Activated B cell treated with CpG ODN at 0.5 μM for 24 hours (primary cell): ENCODE results near the gene TULP1. TPM values are rescaled to one million over a fixed set of nuclear protein-coding genes. Genes with fewer than 3 reads are reported as not detected.

Experiments
- ATAC-seq: fragments of 200-7000 bp; cut with Tn5 transposase; one replicate; pipeline ENCODE4 v1.10.0; 2021; ENCODE audit warnings: low read depth, mild to moderate bottlenecking, moderate library complexity
- CTCF ChIA-PET: fragments of 350-600 bp; sonication (Branson Sonifier 250); formaldehyde crosslinking; loops from one replicate; lab custom pipeline; 2021; ENCODE audit warnings: antibody characterized with exemption; lab: Charles Lee
- POLR2A ChIA-PET: fragments of 350-600 bp; sonication (Branson Sonifier 250); formaldehyde crosslinking; loops from one replicate; lab custom pipeline; 2021; ENCODE audit warnings: antibody characterized with exemption; lab: Charles Lee
- DNase-seq: peaks from one replicate; pipeline ENCODE4 v3.0.0; 2022
- H3K27ac Mint-ChIP-seq: one replicate; pipeline ENCODE4 v1.8.0; 2020; ENCODE audit warnings: mixed read lengths
- H3K27me3 Mint-ChIP-seq: one replicate; pipeline ENCODE4 v1.8.0; 2021; ENCODE audit warnings: mixed read lengths
- H3K36me3 Mint-ChIP-seq: one replicate; pipeline ENCODE4 v1.8.0; 2021; ENCODE audit warnings: low read depth, mixed read lengths
- H3K4me1 Mint-ChIP-seq: one replicate; pipeline ENCODE4 v1.8.0; 2021; ENCODE audit warnings: mixed read lengths
- H3K4me3 Mint-ChIP-seq: one replicate; pipeline ENCODE4 v1.8.0; 2020; ENCODE audit warnings: mild to moderate bottlenecking, mixed read lengths
- H3K9me3 Mint-ChIP-seq: one replicate; pipeline ENCODE4 v1.8.0; 2020; ENCODE audit warnings: mixed read lengths
- intact Hi-C: fragments of 100-400 bp; cut with micrococcal nuclease; formaldehyde crosslinking; loops from one replicate; pipeline ENCODE4 v1.15.1; 2024
- total RNA-seq: library from RNA; stranded (reverse); gene quantifications from 2 replicates; pipeline ENCODE4 v1.2.3, GENCODE V29; 2022
- TF ChIP-seq, protein P1 (sequence below): fragments of 200-600 bp; IDR thresholded peaks from one replicate; pipeline ENCODE4 v1.8.0; 2022; ENCODE audit warnings: antibody characterized with exemption, mild to moderate bottlenecking

Gene TULP1
- total RNA-seq, 1 donor from 2014 or later, result not detected

DNA sequence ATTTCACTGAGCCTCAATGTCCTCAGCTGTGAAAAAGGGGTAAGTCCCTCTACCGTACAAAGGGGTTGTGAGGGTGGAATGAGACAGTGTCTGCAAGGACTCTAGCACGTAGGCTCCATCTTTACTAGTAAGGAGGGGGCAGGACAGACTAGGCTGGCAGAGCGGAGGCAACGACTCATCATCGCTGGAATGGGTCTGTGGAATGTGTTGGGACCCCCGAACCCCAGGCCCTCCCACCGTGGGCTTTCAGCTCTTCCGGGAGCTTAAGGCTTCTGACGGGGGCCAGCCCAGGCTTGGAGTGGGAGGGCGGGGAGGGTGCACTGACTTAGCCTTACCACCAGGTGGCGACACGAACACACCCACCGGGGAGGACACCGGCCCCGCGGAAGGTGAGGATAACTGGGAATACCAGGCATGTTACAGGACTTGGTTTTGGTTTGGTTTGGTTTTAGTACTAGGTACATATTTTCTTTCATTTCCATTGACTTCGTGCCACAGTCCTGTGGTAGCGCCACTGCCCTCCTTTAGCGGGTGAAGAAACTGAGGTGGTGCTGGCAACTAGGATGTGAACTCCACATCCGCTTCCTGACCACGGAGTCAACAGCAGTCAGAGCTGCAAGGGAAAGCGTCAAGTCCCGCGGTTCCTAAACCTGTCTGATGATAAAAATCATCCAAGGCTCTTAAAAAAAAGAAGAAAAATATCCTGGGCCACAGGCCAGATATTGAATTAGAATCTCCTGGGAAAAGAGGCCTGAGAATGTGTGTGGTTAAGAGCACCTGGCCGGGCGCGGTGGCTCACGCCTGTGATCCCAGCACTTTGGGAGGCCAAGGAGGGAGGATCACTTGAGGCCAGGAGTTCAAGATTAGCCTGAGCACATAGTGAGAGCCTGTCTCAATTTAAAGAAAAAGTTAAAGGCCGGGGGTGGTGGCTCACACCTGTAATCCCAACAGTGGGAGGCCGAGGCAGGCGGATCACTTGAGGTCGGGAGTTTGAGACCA lies 10.3 kb upstream of the TULP1 start:
- Mint-ChIP-seq H3K4me1 (peaks cover 8% of the 10 kb centered on the region), H3K27ac (no peak overlapping the region), H3K36me3 (no peaks in the 10 kb centered on the region), H3K9me3 (no peaks in the 10 kb centered on the region), H3K27me3 (peaks cover 3% of the 10 kb centered on the region), H3K4me3 (peak overlapping the region; percentile 69)
- ChIA-PET POLR2A (interaction anchor here (0.6 kb wide), 1 partner anchor 251 kb away, joined by 6 read pairs; no protein-coding TSS in a partner anchor), CTCF (interaction anchor here (1.0 to 6.2 kb wide), 8 partner anchors 30 to 215 kb away, joined by 3 to 66 read pairs (median 3); partner anchors contain the start of gene ARMC12)
- intact Hi-C loops, result loop anchor here (1.0 to 5.0 kb wide), 5 partner anchors 61 to 838 kb away; partner anchors contain the start of genes ARMC12 and MAPK14
- DNase-seq (peak; percentile 54), ATAC-seq (peak; percentile 96)
- TF ChIP-seq, protein P1, sequence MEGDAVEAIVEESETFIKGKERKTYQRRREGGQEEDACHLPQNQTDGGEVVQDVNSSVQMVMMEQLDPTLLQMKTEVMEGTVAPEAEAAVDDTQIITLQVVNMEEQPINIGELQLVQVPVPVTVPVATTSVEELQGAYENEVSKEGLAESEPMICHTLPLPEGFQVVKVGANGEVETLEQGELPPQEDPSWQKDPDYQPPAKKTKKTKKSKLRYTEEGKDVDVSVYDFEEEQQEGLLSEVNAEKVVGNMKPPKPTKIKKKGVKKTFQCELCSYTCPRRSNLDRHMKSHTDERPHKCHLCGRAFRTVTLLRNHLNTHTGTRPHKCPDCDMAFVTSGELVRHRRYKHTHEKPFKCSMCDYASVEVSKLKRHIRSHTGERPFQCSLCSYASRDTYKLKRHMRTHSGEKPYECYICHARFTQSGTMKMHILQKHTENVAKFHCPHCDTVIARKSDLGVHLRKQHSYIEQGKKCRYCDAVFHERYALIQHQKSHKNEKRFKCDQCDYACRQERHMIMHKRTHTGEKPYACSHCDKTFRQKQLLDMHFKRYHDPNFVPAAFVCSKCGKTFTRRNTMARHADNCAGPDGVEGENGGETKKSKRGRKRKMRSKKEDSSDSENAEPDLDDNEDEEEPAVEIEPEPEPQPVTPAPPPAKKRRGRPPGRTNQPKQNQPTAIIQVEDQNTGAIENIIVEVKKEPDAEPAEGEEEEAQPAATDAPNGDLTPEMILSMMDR, result peak; percentile 98

DNA sequence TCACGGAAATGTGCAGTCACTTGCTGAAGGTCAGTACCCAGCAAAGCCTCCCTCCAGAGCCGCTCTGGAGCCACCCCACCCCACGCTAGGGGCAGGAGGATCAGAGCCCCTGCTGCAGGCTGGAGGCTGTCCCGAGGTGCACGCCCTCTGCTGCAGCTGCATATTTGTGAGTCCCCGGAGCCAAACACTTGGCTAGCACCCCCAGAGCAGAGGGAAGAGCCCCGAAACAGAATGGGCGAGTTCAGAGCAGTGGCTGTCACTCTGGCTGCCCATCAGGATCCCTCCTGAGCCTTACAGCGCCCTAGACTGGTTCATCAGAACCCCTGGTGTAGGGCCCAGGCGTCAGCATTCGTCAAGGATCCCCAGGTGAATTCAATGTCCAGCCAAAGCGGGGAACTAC lies 9.5 kb upstream of the TULP1 start:
- no peaks in the 10 kb centered on the region for H3K36me3 Mint-ChIP-seq
- H3K27me3 Mint-ChIP-seq, result no peaks in the 10 kb centered on the region
- H3K4me3 Mint-ChIP-seq, result no peak overlapping the region
- ATAC-seq (no peak), DNase-seq (no peak)
- peaks cover 8% of the 10 kb centered on the region for H3K4me1 Mint-ChIP-seq
- ChIA-PET CTCF (interaction anchor here (1.2 to 6.2 kb wide), 4 partner anchors 61 to 216 kb away, joined by 3 to 66 read pairs (median 3); partner anchors contain the start of gene ARMC12), POLR2A (interaction anchor here (0.6 kb wide), 1 partner anchor 250 kb away, joined by 6 read pairs; no protein-coding TSS in a partner anchor)
- TF ChIP-seq, protein P1, result no peak
- H3K27ac Mint-ChIP-seq, result no peak overlapping the region
- intact Hi-C loops, result loop anchor here (1.0 to 5.0 kb wide), 5 partner anchors 62 to 839 kb away; partner anchors contain the start of genes ARMC12 and MAPK14
- H3K9me3 Mint-ChIP-seq, result no peaks in the 10 kb centered on the region

DNA sequence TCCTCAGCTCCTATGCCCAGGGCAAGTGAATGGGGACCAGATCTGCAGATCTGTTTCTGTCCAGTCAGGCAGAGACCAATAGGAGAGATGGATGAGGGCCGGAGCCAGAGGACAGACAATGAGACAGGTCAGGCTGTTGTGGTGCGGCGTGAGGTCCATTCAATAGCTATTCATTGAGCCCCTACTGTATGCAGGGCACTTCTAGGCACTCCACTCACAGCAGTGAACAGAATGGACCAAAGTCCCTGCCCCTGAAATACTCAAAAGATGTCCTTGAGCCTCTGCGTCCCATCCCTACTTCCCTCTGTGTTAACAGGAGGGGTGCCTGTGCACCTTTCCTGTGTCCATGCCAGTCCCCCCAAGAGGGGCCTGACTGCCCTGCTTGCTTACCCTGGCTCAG lies 8.5 kb upstream of the TULP1 start:
- TF ChIP-seq, protein P1, result no peak
- intact Hi-C loops, result loop anchor here (5.0 kb wide), 1 partner anchor 576 kb away; no protein-coding TSS in a partner anchor
- ATAC-seq (no peak), DNase-seq (no peak)
- Mint-ChIP-seq H3K36me3 (no peaks in the 10 kb centered on the region), H3K4me1 (peaks cover 8% of the 10 kb centered on the region), H3K4me3 (no peak overlapping the region), H3K27me3 (no peaks in the 10 kb centered on the region), H3K9me3 (no peaks in the 10 kb centered on the region), H3K27ac (no peak overlapping the region)
- ChIA-PET CTCF (interaction anchor here (6.2 kb wide), 1 partner anchor 217 kb away, joined by 66 read pairs; the partner anchor contains the start of gene ARMC12), POLR2A (no interaction called here)

DNA sequence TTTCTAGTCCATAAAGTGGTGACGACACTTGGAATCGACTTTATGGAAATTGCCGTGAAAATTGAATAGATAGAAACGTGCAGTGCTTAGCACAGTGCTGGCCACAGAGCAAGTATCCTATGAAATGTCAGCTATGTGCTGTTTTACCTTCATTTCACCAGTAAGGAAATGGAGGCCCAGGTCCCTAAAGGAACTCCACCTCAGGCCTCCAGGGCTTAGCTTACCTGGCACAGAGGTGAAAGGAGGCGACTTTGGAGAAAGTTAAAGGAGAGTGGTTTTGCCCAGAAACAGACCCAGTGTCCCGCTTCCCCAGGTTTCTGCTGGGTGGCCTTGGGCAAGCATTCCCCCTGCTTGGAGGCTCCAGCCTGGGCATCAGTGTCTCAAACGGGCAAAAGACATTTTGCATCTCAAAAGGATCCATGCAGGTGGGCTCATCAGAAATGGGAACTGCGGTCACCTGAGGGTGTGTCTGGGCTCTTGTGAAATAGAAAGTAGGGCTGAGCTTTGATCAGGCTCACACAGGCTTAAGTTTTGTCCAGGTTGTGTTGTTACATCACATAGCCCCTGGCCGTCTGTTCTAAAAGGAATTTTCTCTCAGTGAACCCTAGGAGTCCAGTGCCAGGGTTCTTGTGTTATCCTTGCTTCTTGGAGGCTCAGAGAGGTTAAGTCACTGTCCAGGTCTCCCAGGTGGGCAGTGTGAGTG lies 6.8 kb upstream of the TULP1 start:
- H3K27ac Mint-ChIP-seq, result no peak overlapping the region
- H3K4me3 Mint-ChIP-seq, result no peak overlapping the region
- H3K36me3 Mint-ChIP-seq, result no peaks in the 10 kb centered on the region
- peaks cover 3% of the 10 kb centered on the region for H3K27me3 Mint-ChIP-seq
- TF ChIP-seq, protein P1, result no peak
- H3K4me1 Mint-ChIP-seq, result peaks cover 8% of the 10 kb centered on the region
- intact Hi-C loops, result loop anchor here (5.0 kb wide), 1 partner anchor 578 kb away; no protein-coding TSS in a partner anchor
- DNase-seq, result no peak
- ATAC-seq, result no peak
- no peaks in the 10 kb centered on the region for H3K9me3 Mint-ChIP-seq
- ChIA-PET CTCF (interaction anchor here (6.2 kb wide), 1 partner anchor 219 kb away, joined by 66 read pairs; the partner anchor contains the start of gene ARMC12), POLR2A (no interaction called here)
